ENCODE data around the gene SPRY1. TPM values are rescaled to one million over a fixed set of nuclear protein-coding genes. Genes with fewer than 3 reads are reported as not detected.

The SPRY1 gene
- polyA plus RNA-seq, 4 donors: 90.1 to 94.8 (median 91.4) TPM

DNA sequence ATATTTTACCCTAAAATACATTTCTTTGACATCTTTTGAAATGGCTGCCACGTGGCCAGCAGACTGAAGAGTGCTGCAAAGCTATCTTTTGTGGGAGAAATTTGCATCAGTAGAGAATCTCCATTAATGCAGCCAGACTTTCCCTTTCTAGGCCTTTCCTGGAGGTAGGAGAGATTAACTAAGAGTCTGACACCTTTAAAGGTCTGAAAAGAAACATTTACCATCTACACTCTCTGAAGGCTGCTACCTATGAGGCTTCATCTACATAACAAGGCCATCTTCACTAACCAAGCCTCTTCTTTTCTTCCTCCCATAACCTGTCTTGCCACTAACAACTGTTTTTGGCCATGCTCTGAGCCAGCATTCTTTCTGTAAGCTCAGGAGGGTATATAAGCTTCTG, 17.8 kb upstream of the SPRY1 start:
- DNase-seq (ENCODE audit: low read depth in 4 of 4, low spot score in 3 of 4): no peak

GRCh38 chr4:123379392-123379791, 17.2 kb upstream of the SPRY1 start:
- no peak for DNase-seq (ENCODE audit: low read depth in 4 of 4, low spot score in 3 of 4)

DNA sequence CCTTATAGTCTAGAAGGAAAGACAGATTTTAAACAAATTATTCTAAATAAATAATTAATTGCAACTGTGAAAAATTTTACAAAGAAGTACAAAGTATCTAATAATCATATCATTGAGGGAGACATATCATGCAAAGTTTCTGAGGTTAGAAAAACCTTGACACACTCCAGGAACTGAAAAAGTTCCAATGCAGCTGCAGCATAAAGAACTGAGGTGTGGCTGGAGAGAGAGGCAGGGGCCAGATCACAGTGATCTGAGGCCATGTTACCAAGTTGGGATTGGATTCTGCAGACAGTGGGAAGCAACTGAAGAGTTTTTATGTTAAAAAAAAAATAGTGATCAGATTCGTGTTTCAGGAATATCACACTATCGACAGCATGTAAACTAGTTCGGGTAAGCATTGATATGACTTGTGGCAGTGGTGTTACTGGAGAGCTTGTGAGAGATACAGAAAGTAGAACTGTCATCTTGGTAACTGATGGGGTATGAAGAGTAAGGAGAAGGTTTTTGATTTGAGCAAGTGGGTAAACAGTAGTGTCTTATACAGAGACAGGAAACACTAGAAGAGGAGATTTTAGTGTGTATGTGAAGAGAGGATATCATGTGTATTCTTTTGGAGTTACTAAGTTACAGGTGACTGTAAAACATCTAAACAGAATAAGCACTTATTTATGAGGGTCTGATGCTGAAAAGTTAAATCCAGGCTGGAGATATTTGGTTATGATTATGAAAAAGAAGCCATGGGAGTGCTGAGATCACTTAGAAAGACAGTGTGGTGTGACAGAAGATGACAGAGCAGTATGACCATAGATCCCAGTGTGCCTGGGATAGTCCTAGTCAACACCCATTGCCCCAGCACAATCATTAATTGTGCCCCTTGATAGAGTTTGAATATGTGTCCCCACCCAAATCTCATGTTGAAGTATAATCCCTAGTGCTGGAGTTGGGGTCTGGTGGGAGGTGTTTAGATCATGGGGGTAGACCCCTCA, 15.6 kb upstream of the SPRY1 start:
- DNase-seq (ENCODE audit: low read depth in 4 of 4, low spot score in 3 of 4): no peak

GRCh38 chr4:123381996-123382395, 14.6 kb upstream of the SPRY1 start:
- no peak for DNase-seq (ENCODE audit: low read depth in 4 of 4, low spot score in 3 of 4)

GRCh38 chr4:123383566-123383965, 13.0 kb upstream of the SPRY1 start:
- no peak for DNase-seq (ENCODE audit: low read depth in 4 of 4, low spot score in 3 of 4)

DNA sequence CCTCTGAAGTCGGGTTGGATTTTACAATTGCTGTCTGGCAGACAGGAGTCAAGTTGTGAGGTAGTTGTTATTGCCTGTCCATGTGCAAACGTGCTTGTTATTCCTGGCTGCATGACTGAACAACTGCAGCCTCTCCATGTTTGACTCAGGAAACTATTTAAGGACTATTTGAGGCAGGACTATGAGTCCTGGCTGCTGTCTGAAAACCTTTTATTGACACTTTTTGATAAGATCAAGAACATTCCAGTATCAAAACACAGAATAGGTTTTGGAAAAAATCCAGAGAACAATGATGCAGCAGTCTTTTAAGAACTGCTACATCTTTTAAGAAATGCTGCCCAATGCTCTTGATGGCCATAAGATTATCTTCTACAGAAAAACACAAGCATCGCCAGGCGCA, 10.0 kb upstream of the SPRY1 start:
- DNase-seq (ENCODE audit: low read depth in 4 of 4, low spot score in 3 of 4): no peak

GRCh38 chr4:123390846-123391456, 5.6 kb upstream of the SPRY1 start:
- DNase-seq (ENCODE audit: low read depth in 4 of 4, low spot score in 3 of 4): no peak

GRCh38 chr4:123393721-123394120, 2.9 kb upstream of the SPRY1 start:
- no peak for DNase-seq (ENCODE audit: low read depth in 4 of 4, low spot score in 3 of 4)

- peak in 1 of 4 donors; percentile 61 for DNase-seq (ENCODE audit: low read depth in 4 of 4, low spot score in 3 of 4)
These were observed 810 bp downstream of the SPRY1 start for GRCh38 chr4:123397144-123398065.

GRCh38 chr4:123398066-123398852, 1.7 kb downstream of the SPRY1 start:
- peak in 2 of 4 donors; percentile 45 to 54 for DNase-seq (ENCODE audit: low read depth in 4 of 4, low spot score in 3 of 4)

- peak in 3 of 4 donors; percentile 58 to 78 (median 67) for DNase-seq (ENCODE audit: low read depth in 4 of 4, low spot score in 3 of 4)
These were observed 2.4 kb downstream of the SPRY1 start for GRCh38 chr4:123398853-123399626.

GRCh38 chr4:123399627-123400358, 3.2 kb downstream of the SPRY1 start:
- DNase-seq (ENCODE audit: low read depth in 4 of 4, low spot score in 3 of 4): no peak

GRCh38 chr4:123401271-123402120, 4.9 kb downstream of the SPRY1 start:
- no peak for DNase-seq (ENCODE audit: low read depth in 4 of 4, low spot score in 3 of 4)

DNA sequence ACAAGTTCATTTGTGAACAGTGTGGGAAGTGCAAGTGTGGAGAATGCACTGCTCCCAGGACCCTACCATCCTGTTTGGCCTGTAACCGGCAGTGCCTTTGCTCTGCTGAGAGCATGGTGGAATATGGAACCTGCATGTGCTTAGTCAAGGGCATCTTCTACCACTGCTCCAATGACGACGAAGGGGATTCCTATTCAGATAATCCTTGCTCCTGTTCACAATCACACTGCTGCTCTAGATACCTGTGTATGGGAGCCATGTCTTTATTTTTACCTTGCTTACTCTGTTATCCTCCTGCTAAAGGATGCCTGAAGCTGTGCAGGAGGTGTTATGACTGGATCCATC, 5.5 kb downstream of the SPRY1 start:
- no peak for DNase-seq (ENCODE audit: low read depth in 4 of 4, low spot score in 3 of 4)

GRCh38 chr4:123403080-123403604, 6.5 kb downstream of the SPRY1 start:
- DNase-seq (ENCODE audit: low read depth in 4 of 4, low spot score in 3 of 4): no peak

DNA sequence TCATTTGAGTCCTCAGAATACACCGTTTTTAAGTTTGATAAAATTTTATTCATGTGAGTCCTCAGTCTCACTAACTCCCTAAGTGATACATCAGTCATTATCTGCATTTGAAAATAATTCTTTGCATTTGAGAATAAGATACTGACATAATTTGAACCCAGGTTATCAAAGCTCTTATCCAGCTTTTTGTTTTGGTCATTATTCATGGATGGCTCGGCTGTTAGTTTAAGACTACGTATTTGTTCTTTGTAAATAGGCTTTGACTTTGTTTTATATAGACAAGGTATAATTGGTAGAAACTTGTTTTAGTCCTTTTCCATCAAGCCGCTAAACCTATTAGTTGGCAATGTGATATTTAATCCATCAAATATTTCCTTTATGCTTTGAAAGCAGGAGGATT, 7.9 kb downstream of the SPRY1 start:
- no peak for DNase-seq (ENCODE audit: low read depth in 4 of 4, low spot score in 3 of 4)

DNA sequence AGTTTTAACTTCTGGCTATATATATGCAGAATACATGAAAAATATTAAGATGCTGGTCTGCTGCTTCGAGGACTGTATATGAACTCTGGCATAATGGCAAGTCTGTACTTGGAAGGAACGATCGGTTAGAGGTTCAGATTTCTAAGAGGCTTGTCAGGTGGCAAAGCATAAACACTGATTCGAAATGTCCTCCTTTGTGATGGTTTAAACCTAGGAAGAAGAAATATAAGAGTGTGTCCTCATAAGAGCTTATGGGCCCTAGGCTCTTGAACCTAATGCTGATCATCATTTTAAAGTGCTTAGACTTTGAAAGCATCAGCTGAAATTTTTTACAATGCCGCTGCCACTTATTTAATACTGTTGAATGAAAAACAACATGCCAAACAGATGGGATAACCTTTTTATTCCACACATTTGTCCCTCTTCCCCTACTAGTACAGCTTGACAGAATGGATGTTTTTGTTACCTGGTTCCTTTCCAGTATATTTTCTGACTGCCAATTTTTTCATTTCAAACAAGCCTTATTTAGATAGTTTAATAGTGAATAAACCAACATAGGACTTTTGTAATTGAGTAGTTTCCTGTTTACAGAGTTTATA, 8.8 kb downstream of the SPRY1 start:
- DNase-seq (ENCODE audit: low read depth in 4 of 4, low spot score in 3 of 4): no peak

All from right renal pelvis (tissue), 4 donors.